ENCODE results near the gene EFEMP2. TPM values are rescaled to one million over a fixed set of nuclear protein-coding genes. Genes with fewer than 3 reads are reported as not detected.
A peak's percentile ranks its signal among the peaks of the same experiment; 100 is the strongest.
"Not testable (repeated sequence)": the region's sequence is repeated elsewhere in the genome, so short reads cannot be mapped to it uniquely, and the experiment has no call there.

Gene EFEMP2
- total RNA-seq, 3 donors from 2014 or later, result 1.0 to 2.9 (median 2.0) TPM

GRCh38 chr11:65852508-65853245, 19.9 kb downstream of the EFEMP2 start:
- H3K4me1 Mint-ChIP-seq (ENCODE audit: low read depth), result peaks cover 32% of the 10 kb centered on the region
- ATAC-seq (no peak), DNase-seq (no peak)
- no peaks in the 10 kb centered on the region for H3K9me3 Mint-ChIP-seq
- no peak overlapping the region for H3K4me3 Mint-ChIP-seq
- H3K27me3 Mint-ChIP-seq (ENCODE audit: low read depth), result no peaks in the 10 kb centered on the region
- H3K36me3 Mint-ChIP-seq (ENCODE audit: insufficient read depth), result peaks cover 40% of the 10 kb centered on the region

GRCh38 chr11:65851811-65852507, 20.6 kb downstream of the EFEMP2 start:
- H3K36me3 Mint-ChIP-seq (ENCODE audit: insufficient read depth), result peaks cover 40% of the 10 kb centered on the region
- peaks cover 32% of the 10 kb centered on the region for H3K4me1 Mint-ChIP-seq (ENCODE audit: low read depth)
- no peaks in the 10 kb centered on the region for H3K27me3 Mint-ChIP-seq (ENCODE audit: low read depth)
- no peak overlapping the region for H3K4me3 Mint-ChIP-seq
- ATAC-seq, result no peak
- no peaks in the 10 kb centered on the region for H3K9me3 Mint-ChIP-seq
- DNase-seq, result no peak

DNA sequence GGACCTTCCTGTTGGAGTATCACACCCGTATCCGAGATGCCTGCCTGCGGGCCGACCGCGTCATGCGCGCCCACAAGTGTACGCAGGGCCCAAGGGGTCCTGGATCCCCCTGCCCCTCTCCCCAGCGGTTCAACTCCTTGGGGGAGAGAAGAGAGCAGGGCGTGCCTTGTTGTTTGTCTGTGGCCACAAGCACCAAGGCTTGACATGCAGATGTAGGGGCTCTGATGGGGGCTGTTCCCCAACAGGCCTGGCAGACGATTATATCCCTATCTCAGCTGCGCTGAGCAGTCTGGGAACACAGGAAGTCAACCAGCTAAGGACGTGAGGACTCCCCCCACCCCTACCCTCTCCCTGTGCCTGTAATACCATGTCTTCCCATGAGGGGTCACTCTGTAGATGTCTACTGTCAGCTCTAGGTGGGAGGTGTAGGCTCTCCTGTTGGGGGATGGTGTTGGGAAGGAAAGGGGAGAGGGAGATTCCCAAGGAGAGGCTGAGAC, 21.5 kb downstream of the EFEMP2 start:
- DNase-seq, result no peak
- peak; percentile 10 to 25 for ATAC-seq
- no peaks in the 10 kb centered on the region for H3K9me3 Mint-ChIP-seq
- H3K27me3 Mint-ChIP-seq (ENCODE audit: low read depth), result no peaks in the 10 kb centered on the region
- H3K4me1 Mint-ChIP-seq (ENCODE audit: low read depth), result peaks cover 24% of the 10 kb centered on the region
- H3K36me3 Mint-ChIP-seq (ENCODE audit: insufficient read depth), result peaks cover 33% of the 10 kb centered on the region
- H3K4me3 Mint-ChIP-seq, result no peak overlapping the region

GRCh38 chr11:65850217-65851082, 22.1 kb downstream of the EFEMP2 start:
- ATAC-seq, result no peak
- Mint-ChIP-seq H3K4me1 (ENCODE audit: low read depth) (peaks cover 18% of the 10 kb centered on the region), H3K36me3 (ENCODE audit: insufficient read depth) (peaks cover 26% of the 10 kb centered on the region), H3K9me3 (no peaks in the 10 kb centered on the region), H3K4me3 (no peak overlapping the region), H3K27me3 (ENCODE audit: low read depth) (no peaks in the 10 kb centered on the region)
- DNase-seq, result no peak

DNA sequence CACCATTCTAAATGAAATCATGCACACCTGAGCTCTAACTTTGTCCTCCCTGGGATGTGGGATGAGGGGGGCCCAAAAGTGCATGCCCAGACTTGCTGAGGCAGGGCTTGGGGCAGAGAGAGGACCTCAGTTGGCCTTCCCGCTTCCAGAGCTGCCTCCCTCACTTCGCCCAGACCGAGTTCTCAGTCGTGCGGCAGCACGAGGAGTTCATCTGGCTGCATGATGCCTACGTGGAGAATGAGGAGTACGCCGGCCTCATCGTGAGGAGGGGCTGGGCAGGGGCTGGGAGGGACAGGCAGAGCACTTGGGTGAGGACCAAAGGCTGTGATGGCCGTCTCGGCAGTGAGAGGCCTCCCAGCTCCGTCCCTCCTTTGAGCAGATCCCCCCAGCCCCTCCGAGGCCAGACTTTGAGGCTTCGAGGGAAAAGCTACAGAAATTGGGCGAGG, 22.8 kb downstream of the EFEMP2 start:
- Mint-ChIP-seq H3K4me3 (no peak overlapping the region), H3K36me3 (ENCODE audit: insufficient read depth) (peaks cover 22% of the 10 kb centered on the region), H3K9me3 (no peaks in the 10 kb centered on the region), H3K4me1 (ENCODE audit: low read depth) (peaks cover 14% of the 10 kb centered on the region), H3K27me3 (ENCODE audit: low read depth) (no peaks in the 10 kb centered on the region)
- DNase-seq, result no peak
- ATAC-seq, result no peak

- ATAC-seq (no peak), DNase-seq (no peak)
- no peaks in the 10 kb centered on the region for H3K9me3 Mint-ChIP-seq
- H3K4me1 Mint-ChIP-seq (ENCODE audit: low read depth), result peaks cover 9% of the 10 kb centered on the region
- H3K4me3 Mint-ChIP-seq, result no peak overlapping the region
- no peaks in the 10 kb centered on the region for H3K27me3 Mint-ChIP-seq (ENCODE audit: low read depth)
- peaks cover 18% of the 10 kb centered on the region for H3K36me3 Mint-ChIP-seq (ENCODE audit: insufficient read depth)
These were observed 23.2 kb downstream of the EFEMP2 start for GRCh38 chr11:65849366-65849765.

DNA sequence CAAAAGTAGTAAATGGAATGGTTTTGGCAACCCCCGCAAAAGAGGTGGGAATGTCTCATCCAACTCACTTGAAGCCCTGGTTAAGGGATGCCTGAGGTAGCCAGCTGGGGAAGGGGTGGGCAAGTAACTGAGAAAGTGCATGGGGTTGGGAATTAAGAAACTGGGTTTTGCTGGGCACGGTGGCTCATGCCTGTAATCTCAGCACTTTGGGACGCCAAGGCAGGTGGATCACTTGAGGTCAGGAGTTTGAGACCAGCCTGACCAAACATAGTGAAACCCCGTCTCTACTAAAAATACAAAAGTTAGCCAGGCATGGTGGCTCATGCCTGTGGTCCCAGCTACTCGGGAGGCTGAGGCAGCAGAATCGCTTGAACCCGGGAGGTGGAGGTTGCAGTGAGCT, 23.9 kb downstream of the EFEMP2 start:
- peaks cover 13% of the 10 kb centered on the region for H3K36me3 Mint-ChIP-seq (ENCODE audit: insufficient read depth)
- not testable (repeated sequence) for H3K27me3 Mint-ChIP-seq (ENCODE audit: low read depth); H3K4me3 Mint-ChIP-seq; ATAC-seq; H3K4me1 Mint-ChIP-seq (ENCODE audit: low read depth); DNase-seq; H3K9me3 Mint-ChIP-seq

DNA sequence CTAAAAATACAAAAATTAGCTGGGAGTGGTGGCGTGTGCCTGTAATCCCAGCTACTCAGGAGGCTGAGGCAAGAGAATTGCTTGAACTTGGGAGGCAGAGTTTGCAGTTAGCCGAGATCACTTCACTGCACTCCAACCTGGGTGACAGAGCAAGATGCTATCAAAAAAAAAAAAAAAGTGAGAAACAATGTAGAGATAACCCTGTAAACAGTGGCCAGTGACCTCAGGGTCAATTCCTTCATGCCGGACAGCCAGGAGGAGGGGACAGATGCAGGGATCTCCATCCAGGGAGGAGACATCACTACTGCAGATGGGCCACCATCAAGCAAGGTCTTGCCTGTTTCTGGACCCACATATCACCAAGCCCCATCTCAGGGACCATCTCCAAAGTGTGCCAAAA, 24.9 kb downstream of the EFEMP2 start:
- Mint-ChIP-seq H3K36me3 (ENCODE audit: insufficient read depth) (peaks cover 10% of the 10 kb centered on the region), H3K4me1 (ENCODE audit: low read depth) (no peaks in the 10 kb centered on the region), H3K4me3 (no peak overlapping the region), H3K27me3 (ENCODE audit: low read depth) (no peaks in the 10 kb centered on the region), H3K9me3 (no peaks in the 10 kb centered on the region)
- no peak for ATAC-seq
- no peak for DNase-seq

DNA sequence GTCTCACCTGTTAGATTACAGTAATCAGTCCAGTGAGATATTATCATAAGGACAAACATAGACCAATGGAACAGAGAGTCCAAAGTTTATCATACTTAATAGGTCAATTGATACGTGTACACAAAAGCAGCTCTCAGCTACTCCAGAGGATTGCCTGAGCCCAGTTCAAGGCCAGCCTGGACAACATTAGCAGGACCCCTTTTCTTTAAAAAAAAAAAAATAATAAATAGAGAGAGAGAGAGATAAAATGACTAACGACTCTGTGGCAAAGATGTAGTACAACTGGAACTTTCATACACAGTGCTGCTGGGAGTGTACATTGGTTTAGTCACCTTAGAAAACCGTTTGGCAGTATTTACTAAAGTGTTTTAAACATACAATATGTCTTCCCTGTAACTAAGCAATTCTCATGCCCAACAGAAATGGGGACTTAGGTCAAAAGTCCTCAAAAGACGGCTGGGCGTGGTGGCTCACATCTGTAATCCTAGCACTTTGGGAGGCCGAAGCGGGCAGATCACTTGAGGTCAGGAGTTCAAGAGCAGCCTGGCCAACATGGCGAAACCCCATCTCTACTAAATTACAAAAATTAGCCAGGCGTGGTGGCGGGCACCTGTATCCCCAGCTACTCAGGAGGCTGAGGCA, 28.2 kb downstream of the EFEMP2 start:
- Mint-ChIP-seq H3K4me3 (no peak overlapping the region), H3K27me3 (ENCODE audit: low read depth) (no peaks in the 10 kb centered on the region), H3K9me3 (no peaks in the 10 kb centered on the region), H3K4me1 (ENCODE audit: low read depth) (no peaks in the 10 kb centered on the region), H3K36me3 (ENCODE audit: insufficient read depth) (no peaks in the 10 kb centered on the region)
- DNase-seq (no peak), ATAC-seq (no peak)

DNA sequence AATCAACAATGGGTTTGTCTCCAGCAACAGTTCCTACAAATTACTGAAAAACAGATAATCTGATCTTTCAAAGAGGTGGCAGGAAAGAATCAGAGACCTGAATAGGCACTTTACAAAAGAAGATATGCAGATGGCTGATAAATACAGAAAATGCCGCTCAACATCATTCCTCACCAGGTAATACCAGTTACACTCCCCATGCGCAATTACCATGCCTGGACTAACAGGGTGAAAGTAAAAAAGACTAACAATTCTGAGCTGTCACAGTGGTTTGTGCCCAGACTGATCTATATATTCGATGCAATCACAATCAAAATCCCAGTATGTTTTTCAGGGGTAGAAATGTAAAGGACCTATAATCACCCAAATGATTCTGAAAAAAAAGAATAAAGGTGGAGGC, 28.8 kb downstream of the EFEMP2 start:
- Mint-ChIP-seq H3K4me1 (ENCODE audit: low read depth) (no peaks in the 10 kb centered on the region), H3K27me3 (ENCODE audit: low read depth) (no peaks in the 10 kb centered on the region), H3K4me3 (no peak overlapping the region), H3K9me3 (no peaks in the 10 kb centered on the region), H3K36me3 (ENCODE audit: insufficient read depth) (no peaks in the 10 kb centered on the region)
- DNase-seq, result no peak
- no peak for ATAC-seq

- no peaks in the 10 kb centered on the region for H3K36me3 Mint-ChIP-seq (ENCODE audit: insufficient read depth)
- H3K9me3 Mint-ChIP-seq, result no peaks in the 10 kb centered on the region
- no peaks in the 10 kb centered on the region for H3K4me1 Mint-ChIP-seq (ENCODE audit: low read depth)
- H3K27me3 Mint-ChIP-seq (ENCODE audit: low read depth), result no peaks in the 10 kb centered on the region
- H3K4me3 Mint-ChIP-seq, result no peak overlapping the region
- no peak for DNase-seq
- no peak for ATAC-seq
These were observed 30.5 kb downstream of the EFEMP2 start for GRCh38 chr11:65842144-65842543.

- H3K4me1 Mint-ChIP-seq (ENCODE audit: low read depth), result peaks cover 18% of the 10 kb centered on the region
- H3K4me3 Mint-ChIP-seq, result no peak overlapping the region
- ATAC-seq (no peak), DNase-seq (no peak)
- no peaks in the 10 kb centered on the region for H3K27me3 Mint-ChIP-seq (ENCODE audit: low read depth)
- H3K9me3 Mint-ChIP-seq, result no peaks in the 10 kb centered on the region
- no peaks in the 10 kb centered on the region for H3K36me3 Mint-ChIP-seq (ENCODE audit: insufficient read depth)
These were observed 38.4 kb downstream of the EFEMP2 start for GRCh38 chr11:65834202-65834601.

GRCh38 chr11:65833297-65834030, 39.1 kb downstream of the EFEMP2 start, which contains the start of gene SNX32:
SNX32 (plus strand) TSS chr11:65833963; CDS start chr11:65834066, 103 bp downstream.
- peak; percentile 95 for DNase-seq
- peak; percentile 99 to 100 for ATAC-seq
- H3K9me3 Mint-ChIP-seq, result no peaks in the 10 kb centered on the region
- no peaks in the 10 kb centered on the region for H3K27me3 Mint-ChIP-seq (ENCODE audit: low read depth)
- H3K4me1 Mint-ChIP-seq (ENCODE audit: low read depth), result peaks cover 18% of the 10 kb centered on the region
- H3K4me3 Mint-ChIP-seq, result no peak within 1 kb of the TSS
- no peaks in the 10 kb centered on the region for H3K36me3 Mint-ChIP-seq (ENCODE audit: insufficient read depth)
